Activated naive CD4-positive, alpha-beta T cell treated with anti-CD3 and anti-CD28 coated beads, Interleukin-2, amount 10 ng/mL, durations not matched to agents 5 hours and 36 hours (primary cell): ENCODE data around the gene CCNDBP1. TPM values are rescaled to one million over a fixed set of nuclear protein-coding genes. Genes with fewer than 3 reads are reported as not detected.

Experiments used
- total RNA-seq, 2 experiments: library from RNA; stranded (reverse); gene quantifications; one replicate each; pipeline ENCODE4 v1.2.3, GENCODE V29; 2021

CCNDBP1 gene, protein sequence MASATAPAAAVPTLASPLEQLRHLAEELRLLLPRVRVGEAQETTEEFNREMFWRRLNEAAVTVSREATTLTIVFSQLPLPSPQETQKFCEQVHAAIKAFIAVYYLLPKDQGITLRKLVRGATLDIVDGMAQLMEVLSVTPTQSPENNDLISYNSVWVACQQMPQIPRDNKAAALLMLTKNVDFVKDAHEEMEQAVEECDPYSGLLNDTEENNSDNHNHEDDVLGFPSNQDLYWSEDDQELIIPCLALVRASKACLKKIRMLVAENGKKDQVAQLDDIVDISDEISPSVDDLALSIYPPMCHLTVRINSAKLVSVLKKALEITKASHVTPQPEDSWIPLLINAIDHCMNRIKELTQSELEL
- total RNA-seq, result 10 to 100 TPM; 83.4 to 87.0 TPM

DNA sequence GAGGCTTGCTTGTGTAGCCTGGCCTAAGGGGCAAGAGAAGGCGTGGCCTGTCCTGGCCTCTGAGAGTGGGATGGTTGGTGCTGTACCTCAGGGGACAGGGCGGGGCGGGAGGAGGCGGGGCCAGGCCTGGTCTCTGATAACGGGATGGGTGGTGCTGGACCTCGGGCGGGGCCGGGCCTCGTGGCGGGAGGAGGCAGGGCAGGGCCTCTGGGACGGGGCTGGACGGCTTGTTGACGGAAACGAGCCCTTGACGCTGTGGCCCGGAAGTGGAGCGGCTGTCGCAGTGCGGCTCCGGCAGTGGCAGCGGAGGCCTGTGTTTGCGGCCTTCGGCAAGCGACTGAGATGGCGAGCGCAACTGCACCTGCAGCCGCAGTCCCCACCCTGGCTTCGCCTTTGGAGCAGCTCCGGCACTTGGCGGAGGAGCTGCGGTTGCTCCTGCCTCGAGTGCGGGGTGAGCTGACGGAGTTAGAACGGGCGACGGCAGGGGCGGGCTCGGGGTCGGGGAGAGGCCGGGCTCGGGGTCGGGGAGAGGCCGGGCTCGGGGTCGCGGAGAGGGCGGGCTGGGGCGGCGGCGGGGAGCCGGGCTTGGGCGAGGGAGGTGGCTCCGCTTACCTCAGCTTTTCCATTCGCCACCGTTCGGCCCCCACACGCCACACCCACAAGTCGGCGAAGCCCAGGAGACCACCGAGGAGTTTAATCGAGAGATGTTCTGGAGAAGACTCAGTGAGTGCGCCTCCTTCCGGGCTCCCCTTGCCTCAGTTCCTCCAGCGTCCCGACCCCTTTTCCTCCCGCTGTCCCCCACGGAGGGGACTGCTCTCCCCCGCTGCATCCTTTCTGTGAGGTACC lies at the start of gene CCNDBP1:
TSS of gene CCNDBP1 (plus strand) at position 247 of the 846 bp plus-strand sequence. CDS start at position 343, 96 bp downstream.

DNA sequence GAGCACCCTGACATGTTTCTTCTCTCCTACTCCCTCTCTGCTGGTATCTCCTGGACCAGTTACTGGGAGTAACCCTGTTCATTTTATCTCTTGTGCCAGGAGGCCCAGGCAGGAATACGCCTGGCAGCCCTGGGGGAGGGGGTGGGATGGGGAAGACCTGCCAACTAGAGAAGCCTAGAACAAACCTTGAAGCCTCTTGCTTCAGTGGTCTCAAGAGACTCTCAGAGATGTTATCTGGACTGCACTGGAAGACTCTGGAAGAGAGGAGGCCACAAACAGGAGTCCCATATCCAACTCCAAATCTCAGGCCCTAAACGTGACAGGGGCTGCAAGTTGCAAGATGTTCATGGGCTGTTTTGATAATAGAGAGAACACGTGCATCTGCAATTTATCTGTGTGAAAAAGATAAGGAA lies 35.8 kb downstream of the CCNDBP1 start, which contains the start of gene EPB42:
TSS of gene EPB42 (minus strand) at position 28 of the 413 bp plus-strand sequence. CDS start 193 bp downstream, outside the sequence.

Other genes starting within 250 kb of the CCNDBP1 start
- 10 to 100 TPM; 38.6 to 41.4 TPM for gene UBR1, start 79.4 kb upstream of the CCNDBP1 start, total RNA-seq
- 10 to 100 TPM; 14.0 to 14.3 TPM for gene TMEM62, start 51.8 kb upstream of the CCNDBP1 start, total RNA-seq
- not detected for gene EPB42, start 35.6 kb downstream of the CCNDBP1 start, total RNA-seq
- not detected for gene TGM5, start 81.5 kb downstream of the CCNDBP1 start, total RNA-seq
- not detected for gene TGM7, start 116.9 kb downstream of the CCNDBP1 start, total RNA-seq
- gene LCMT2, start 145.2 kb downstream of the CCNDBP1 start, total RNA-seq, result 10 to 100 TPM; 10.5 to 11.1 TPM
- 10 to 100 TPM; 30.9 to 31.3 TPM for gene ZSCAN29, start 185.6 kb downstream of the CCNDBP1 start, total RNA-seq
- 10 to 100 TPM; 25.2 to 30.8 TPM for gene TUBGCP4, start 185.7 kb downstream of the CCNDBP1 start, total RNA-seq